MM.1S (cell line): Measurements from ENCODE around the gene UFSP2.

Source experiments
- CTCF ChIP-seq: fragments of 300-600 bp; sonication (generic); IDR thresholded peaks from 2 replicates; pipeline ENCODE4 v1.5.1; 2016; ENCODE audit warnings: antibody characterized with exemption, low read length, mixed read lengths
- EZH2 ChIP-seq: fragments of 300-600 bp; sonication (generic); optimal IDR thresholded peaks from 2 replicates; pipeline ENCODE3; 2017; ENCODE audit warnings: low read depth, mild to moderate bottlenecking, antibody characterized with exemption, low read length, mixed read lengths
- EZH2phosphoT487 ChIP-seq: fragments of 300-600 bp; sonication (generic); IDR thresholded peaks from 2 replicates; pipeline ENCODE4 v1.6.1; 2018; ENCODE audit warnings: antibody characterized with exemption, low read length

- TF ChIP-seq CTCF, result no peak
- no peak for TF ChIP-seq EZH2
- TF ChIP-seq EZH2phosphoT487, result no peak
Observed at GRCh38 chr4:185421366-185422124, 4.2 kb downstream of the UFSP2 start.
